ENCODE data around the gene APLF. TPM values are rescaled to one million over a fixed set of nuclear protein-coding genes. Genes with fewer than 3 reads are reported as not detected.

The APLF gene
- total RNA-seq = 1 to 10 TPM; 1.8 to 3.9 (median 3.0) TPM

DNA sequence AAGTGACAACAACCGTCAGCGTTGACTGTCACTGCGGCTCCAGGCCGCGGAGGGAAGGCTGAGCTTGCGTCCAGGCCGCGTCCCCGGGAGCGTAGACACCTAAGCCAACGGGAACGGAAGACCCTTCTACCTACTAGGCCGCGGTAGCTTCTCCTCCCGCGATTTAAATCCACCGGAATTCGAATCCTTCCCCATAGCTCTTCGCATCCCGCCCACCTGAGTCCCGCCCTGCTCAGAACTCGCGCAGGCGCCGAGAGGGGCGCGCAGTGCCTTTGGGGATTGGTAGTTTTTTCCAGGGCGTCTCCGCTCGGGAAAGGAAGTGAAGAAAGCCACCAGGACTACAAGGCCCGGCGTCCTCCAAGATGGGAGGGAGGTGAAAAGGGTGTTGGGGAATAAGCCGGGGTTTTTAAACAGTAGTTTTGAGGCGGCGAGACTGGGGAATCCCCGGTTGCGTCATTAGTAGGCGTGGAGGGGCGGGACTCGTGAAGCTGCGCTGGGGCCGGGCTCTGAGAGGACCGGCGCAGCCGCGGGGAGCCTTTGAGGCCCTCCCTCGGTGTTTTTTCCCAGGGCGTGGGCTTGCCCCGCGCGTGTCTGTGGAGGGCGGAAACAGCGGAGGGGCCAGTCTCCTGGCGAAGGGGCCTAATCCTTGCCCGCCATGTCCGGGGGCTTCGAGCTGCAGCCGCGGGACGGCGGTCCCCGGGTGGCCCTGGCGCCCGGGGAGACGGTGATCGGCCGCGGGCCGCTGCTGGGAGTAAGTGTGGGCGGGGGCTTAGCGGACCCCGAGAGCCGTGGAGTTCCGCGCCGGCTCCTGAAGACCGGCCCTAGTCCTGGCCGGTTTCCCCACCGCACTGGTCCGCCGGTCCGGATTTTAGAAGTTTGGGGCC lies at the start of gene APLF, which contains the start of gene FBXO48:
APLF (plus strand) TSS at position 509 of the 884 bp plus-strand sequence; CDS start at position 656, 147 bp downstream.
FBXO48 (minus strand) TSS at position 218 of the 884 bp plus-strand sequence. CDS start 2,149 bp downstream, outside the sequence.
- in situ Hi-C loops (cut with MboI; ENCODE audit: low pct_unique_long_range_greater_than_20kb in 2 of 9, low sequenced_read_pairs in 9 of 9, unreplicated experiment in 9 of 9) = loop anchor here in 3 of 9 experiments (10.0 kb wide), 1 partner anchor 457 kb away; no protein-coding TSS in a partner anchor
- WGBS, 10 experiments = 0 to 17% (median 0%) methylated on average over 1 to 17 of the region's 82 CpGs; no CpG with 5 or more reads in 5 of the 10 experiments
- peak; percentile 88 to 96 (median 95) for ATAC-seq (replicated peaks in 6 of 8)
- Histone ChIP-seq H3K27ac (peak within 1 kb of the TSS; percentile 20 to 41), H3K4me1 (replicated peaks in 1 of 2) (peaks cover 5 to 6% of the 10 kb centered on the region in 2 donors), H3K4me3 (peak within 1 kb of the TSS; percentile 66 to 95 (median 78))

DNA sequence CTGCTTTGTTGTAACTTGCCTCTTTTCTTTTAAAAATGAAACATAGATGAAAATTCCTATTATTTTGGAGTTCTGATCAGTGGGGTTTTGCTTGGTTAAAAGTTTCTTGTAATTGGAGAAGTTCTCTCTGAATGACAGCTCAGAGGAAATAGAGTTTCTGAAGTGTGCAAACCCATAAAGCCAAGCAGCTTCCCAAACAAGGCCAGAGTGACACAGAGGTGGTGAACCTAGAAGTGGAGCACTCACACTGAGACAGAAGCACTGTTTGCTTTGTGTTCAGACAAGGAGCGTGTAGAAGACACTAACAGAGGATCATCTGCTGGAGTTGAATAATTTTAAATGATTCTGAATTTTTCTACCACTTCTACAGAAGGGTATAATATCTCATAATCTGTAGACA lies 49.5 kb upstream of the APLF start:
- no peak overlapping the region for H3K27ac ChIP-seq
- no peak for ATAC-seq (replicated peaks in 6 of 8)
- H3K4me3 ChIP-seq = no peak overlapping the region
- in situ Hi-C loops (cut with MboI; ENCODE audit: low pct_unique_long_range_greater_than_20kb in 2 of 9, low sequenced_read_pairs in 9 of 9, unreplicated experiment in 9 of 9) = no loop called here
- 0 to 86% (median 80%) methylated on average over 1 of the region's 1 CpG; no CpG with 5 or more reads in 5 of the 10 experiments for WGBS, 10 experiments
- peaks cover 18 to 25% of the 10 kb centered on the region in 2 donors for H3K4me1 ChIP-seq (replicated peaks in 1 of 2)

- in situ Hi-C loops (cut with MboI; ENCODE audit: low pct_unique_long_range_greater_than_20kb in 2 of 9, low sequenced_read_pairs in 9 of 9, unreplicated experiment in 9 of 9) = no loop called here
- Histone ChIP-seq H3K4me1 (replicated peaks in 1 of 2) (peaks cover 18 to 25% of the 10 kb centered on the region in 2 donors), H3K4me3 (no peak overlapping the region), H3K27ac (no peak overlapping the region)
- no peak for ATAC-seq (replicated peaks in 6 of 8)
- 14 to 60% (median 29%) methylated on average over 1 of the region's 1 CpG; no CpG with 5 or more reads in 3 of the 10 experiments for WGBS, 10 experiments
Observed at GRCh38 chr2:68418419-68418818, 49.0 kb upstream of the APLF start.

DNA sequence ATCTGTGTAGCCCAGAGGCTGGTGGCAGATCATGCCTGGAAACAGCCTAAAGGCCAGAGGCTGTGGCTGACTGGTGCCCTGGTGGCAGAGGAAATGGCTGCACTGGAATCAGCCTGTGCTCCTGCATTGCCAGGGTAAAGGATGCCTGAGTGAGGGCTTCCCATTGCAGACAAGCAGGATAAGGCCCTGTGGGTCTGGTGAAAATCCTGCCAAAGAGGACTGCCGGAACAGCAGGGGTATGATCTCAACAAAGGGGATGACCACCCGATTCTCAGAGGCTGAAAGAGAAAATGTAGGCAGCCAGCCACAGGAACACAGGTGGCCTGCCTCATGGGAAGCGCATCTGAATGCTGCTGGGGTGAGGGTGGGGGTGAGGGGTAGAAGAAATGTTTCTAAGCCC lies 48.5 kb upstream of the APLF start:
- no peak overlapping the region for H3K27ac ChIP-seq
- in situ Hi-C loops (cut with MboI; ENCODE audit: low pct_unique_long_range_greater_than_20kb in 2 of 9, low sequenced_read_pairs in 9 of 9, unreplicated experiment in 9 of 9) = no loop called here
- H3K4me3 ChIP-seq = no peak overlapping the region
- 48 to 100% (median 86%) methylated on average over 1 to 2 of the region's 3 CpGs; no CpG with 5 or more reads in 6 of the 10 experiments for WGBS, 10 experiments
- H3K4me1 ChIP-seq (replicated peaks in 1 of 2) = peaks cover 18 to 23% of the 10 kb centered on the region in 2 donors
- ATAC-seq (replicated peaks in 6 of 8) = no peak

GRCh38 chr2:68420254-68420910 lies 47.0 kb upstream of the APLF start:
- Histone ChIP-seq H3K4me1 (replicated peaks in 1 of 2) (peaks cover 18 to 23% of the 10 kb centered on the region in 2 donors), H3K27ac (peak overlapping the region; percentile 79 to 88), H3K4me3 (no peak overlapping the region)
- in situ Hi-C loops (cut with MboI; ENCODE audit: low pct_unique_long_range_greater_than_20kb in 2 of 9, low sequenced_read_pairs in 9 of 9, unreplicated experiment in 9 of 9) = no loop called here
- peak in 5 of 8 experiments; percentile 73 to 98 (median 96) for ATAC-seq (replicated peaks in 6 of 8)
- WGBS, 10 experiments = 0 to 100% (median 67%) methylated on average over 1 to 3 of the region's 3 CpGs; no CpG with 5 or more reads in 1 of the 10 experiments

GRCh38 chr2:68423966-68424650 lies 43.3 kb upstream of the APLF start:
- in situ Hi-C loops (cut with MboI; ENCODE audit: low pct_unique_long_range_greater_than_20kb in 2 of 9, low sequenced_read_pairs in 9 of 9, unreplicated experiment in 9 of 9) = no loop called here
- WGBS, 10 experiments = 29 to 80% (median 47%) methylated on average over 1 to 2 of the region's 2 CpGs; no CpG with 5 or more reads in 1 of the 10 experiments
- Histone ChIP-seq H3K4me1 (replicated peaks in 1 of 2) (peaks cover 16 to 18% of the 10 kb centered on the region in 2 donors), H3K27ac (no peak overlapping the region), H3K4me3 (no peak overlapping the region)
- no peak for ATAC-seq (replicated peaks in 6 of 8)

DNA sequence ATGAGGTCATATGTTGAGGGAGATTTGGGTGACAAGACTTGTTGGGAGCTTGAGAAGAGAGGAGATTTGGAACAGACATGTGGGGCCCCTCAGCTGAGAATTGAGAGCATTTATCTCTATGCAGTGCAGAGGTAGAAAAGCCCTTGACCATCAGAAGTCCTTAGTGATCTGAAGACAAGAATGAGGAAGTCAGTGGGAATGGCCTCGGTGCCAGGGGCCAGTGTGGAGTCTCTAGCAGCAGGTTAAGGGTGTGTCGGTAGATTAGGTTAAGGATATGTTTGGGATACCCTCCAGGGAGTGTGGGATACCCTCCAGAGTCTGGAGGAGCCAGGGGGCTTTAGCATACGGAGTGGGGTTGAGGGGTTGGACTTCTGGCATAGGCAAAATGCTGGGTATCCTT lies 41.9 kb upstream of the APLF start:
- peaks cover 6% of the 10 kb centered on the region in 2 donors for H3K4me1 ChIP-seq (replicated peaks in 1 of 2)
- ATAC-seq (replicated peaks in 6 of 8) = no peak
- in situ Hi-C loops (cut with MboI; ENCODE audit: low pct_unique_long_range_greater_than_20kb in 2 of 9, low sequenced_read_pairs in 9 of 9, unreplicated experiment in 9 of 9) = loop anchor here in 5 of 9 experiments (25.0 kb wide), 3 partner anchors 113 to 313 kb away; partner anchors contain the start of gene CNRIP1 (in 1 of the 5)
- WGBS, 10 experiments = 34 to 93% (median 60%) methylated on average over 2 to 3 of the region's 3 CpGs; no CpG with 5 or more reads in 4 of the 10 experiments
- H3K4me3 ChIP-seq = no peak overlapping the region
- H3K27ac ChIP-seq = no peak overlapping the region

GRCh38 chr2:68426446-68426845 lies 40.9 kb upstream of the APLF start:
- no peak overlapping the region for H3K4me3 ChIP-seq
- no peak for ATAC-seq (replicated peaks in 6 of 8)
- in situ Hi-C loops (cut with MboI; ENCODE audit: low pct_unique_long_range_greater_than_20kb in 2 of 9, low sequenced_read_pairs in 9 of 9, unreplicated experiment in 9 of 9) = loop anchor here in 5 of 9 experiments (25.0 kb wide), 3 partner anchors 114 to 314 kb away; partner anchors contain the start of gene CNRIP1 (in 1 of the 5)
- WGBS, 10 experiments = 25 to 88% (median 70%) methylated on average over 1 of the region's 1 CpG; no CpG with 5 or more reads in 1 of the 10 experiments
- H3K27ac ChIP-seq = no peak overlapping the region
- H3K4me1 ChIP-seq (replicated peaks in 1 of 2) = no peaks in the 10 kb centered on the region

DNA sequence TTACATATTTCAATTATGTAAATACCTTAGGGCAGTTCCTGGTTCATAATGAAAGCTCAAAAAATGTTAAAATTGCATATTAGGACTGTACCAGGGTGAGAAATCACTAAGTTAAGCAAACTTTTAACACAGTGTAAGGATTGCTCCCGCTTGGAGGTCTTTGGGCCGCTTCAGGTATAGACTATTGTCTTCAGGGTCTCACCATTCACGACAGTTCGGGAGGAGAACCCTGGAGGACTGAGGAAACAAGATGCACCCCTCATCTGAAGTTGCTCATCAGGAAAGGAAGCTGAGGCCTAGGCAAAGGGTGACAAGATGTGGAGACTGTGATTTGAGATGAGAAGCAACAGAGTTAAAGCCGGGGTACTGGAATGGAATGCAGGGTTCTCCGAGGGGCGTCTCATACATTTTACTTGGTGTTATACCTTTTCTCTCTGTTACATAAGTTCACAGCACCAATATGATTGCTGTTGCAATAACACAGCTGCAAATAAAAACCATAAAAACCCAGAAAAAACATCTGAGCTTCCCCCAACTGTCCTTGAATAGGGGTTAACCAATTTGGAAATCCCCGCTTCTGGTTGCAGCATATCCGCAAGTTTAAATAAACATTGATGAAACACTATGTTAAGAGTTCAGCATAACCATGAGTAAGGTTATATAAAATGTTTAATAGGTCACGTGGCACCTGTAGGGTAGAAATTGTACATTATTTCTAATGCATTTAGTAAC lies 40.4 kb upstream of the APLF start:
- Histone ChIP-seq H3K27ac (no peak overlapping the region), H3K4me1 (replicated peaks in 1 of 2) (no peaks in the 10 kb centered on the region), H3K4me3 (no peak overlapping the region)
- in situ Hi-C loops (cut with MboI; ENCODE audit: low pct_unique_long_range_greater_than_20kb in 2 of 9, low sequenced_read_pairs in 9 of 9, unreplicated experiment in 9 of 9) = loop anchor here in 5 of 9 experiments (25.0 kb wide), 3 partner anchors 115 to 315 kb away; partner anchors contain the start of gene CNRIP1 (in 1 of the 5)
- peak in 3 of 8 experiments; percentile 10 to 84 (median 40) for ATAC-seq (replicated peaks in 6 of 8)
- 18 to 96% (median 90%) methylated on average over 2 to 9 of the region's 10 CpGs for WGBS, 10 experiments

DNA sequence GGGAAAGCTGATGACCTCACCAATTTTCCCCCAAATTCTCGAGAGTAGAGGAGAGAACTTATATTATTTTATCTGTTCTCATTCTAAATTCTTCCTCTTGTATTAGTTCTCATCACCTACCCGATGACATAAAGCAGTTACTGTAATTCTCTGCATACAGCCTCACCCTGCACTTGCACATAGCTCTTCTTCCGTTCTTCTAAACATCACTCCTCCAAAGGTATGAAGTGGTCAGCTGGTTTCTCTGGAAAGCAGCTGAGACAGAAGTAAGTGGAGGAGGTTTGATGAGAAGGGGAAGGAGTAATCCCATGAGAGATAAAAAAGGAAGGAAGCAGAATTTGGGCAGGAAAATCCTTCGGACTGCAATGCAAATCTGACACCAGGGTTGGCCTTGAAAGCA lies 39.3 kb upstream of the APLF start:
- Histone ChIP-seq H3K4me3 (no peak overlapping the region), H3K4me1 (replicated peaks in 1 of 2) (no peaks in the 10 kb centered on the region), H3K27ac (no peak overlapping the region)
- peak in 3 of 8 experiments; percentile 47 to 77 (median 61) for ATAC-seq (replicated peaks in 6 of 8)
- in situ Hi-C loops (cut with MboI; ENCODE audit: low pct_unique_long_range_greater_than_20kb in 2 of 9, low sequenced_read_pairs in 9 of 9, unreplicated experiment in 9 of 9) = loop anchor here in 5 of 9 experiments (25.0 kb wide), 3 partner anchors 116 to 316 kb away; partner anchors contain the start of gene CNRIP1 (in 1 of the 5)
- 0 to 78% (median 64%) methylated on average over 2 to 4 of the region's 4 CpGs; no CpG with 5 or more reads in 2 of the 10 experiments for WGBS, 10 experiments

DNA sequence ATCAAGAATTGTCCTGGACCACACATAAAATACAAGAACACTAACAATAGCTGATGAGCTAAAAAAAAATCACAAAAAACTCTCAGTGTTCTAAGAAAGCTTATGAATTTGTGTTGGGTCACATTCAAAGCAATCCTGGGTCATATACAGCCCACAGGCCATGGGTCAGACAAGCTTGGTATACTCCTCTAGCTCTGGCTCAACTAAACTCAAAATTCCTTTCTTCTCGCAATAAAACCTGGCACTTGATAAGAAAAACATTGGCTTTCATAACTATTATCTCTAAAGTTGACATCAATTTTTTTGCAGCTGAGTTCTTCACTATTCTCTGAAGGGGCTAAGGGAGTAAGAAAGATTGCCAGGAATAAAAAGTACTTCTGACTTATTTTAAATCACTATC lies 38.6 kb upstream of the APLF start:
- Histone ChIP-seq H3K27ac (no peak overlapping the region), H3K4me3 (no peak overlapping the region), H3K4me1 (replicated peaks in 1 of 2) (no peaks in the 10 kb centered on the region)
- in situ Hi-C loops (cut with MboI; ENCODE audit: low pct_unique_long_range_greater_than_20kb in 2 of 9, low sequenced_read_pairs in 9 of 9, unreplicated experiment in 9 of 9) = loop anchor here in 5 of 9 experiments (25.0 kb wide), 3 partner anchors 116 to 316 kb away; partner anchors contain the start of gene CNRIP1 (in 1 of the 5)
- ATAC-seq (replicated peaks in 6 of 8) = no peak
- 38 to 100% (median 100%) methylated on average over 1 of the region's 1 CpG; no CpG with 5 or more reads in 2 of the 10 experiments for WGBS, 10 experiments

Data from motor neuron (in vitro differentiated cells).